Motor neuron (in vitro differentiated cells): ENCODE measurements around the gene PDE4D. TPM values are rescaled to one million over a fixed set of nuclear protein-coding genes. Genes with fewer than 3 reads are reported as not detected.
A peak's percentile ranks its signal among the peaks of the same experiment; 100 is the strongest.

Experiments used
- ATAC-seq, 8 experiments: fragments of 200-7000 bp; cut with Tn5 transposase; replicated peaks in 6 of 8; 2 replicates each; pipeline ENCODE4 v1.8.0; 2021; ENCODE audit warnings: mild to moderate bottlenecking in 8 of 8, moderate library complexity in 8 of 8
- H3K27ac ChIP-seq, 2 donors: fragments of 250-450 bp; sonication (Bioruptor Pico); 2 replicates each; pipeline ENCODE4 v1.9.0; 2021; ENCODE audit warnings: antibody characterized with exemption in 2 of 2, mild to moderate bottlenecking in 2 of 2, moderate library complexity in 1 of 2
- H3K4me1 ChIP-seq, 2 donors: fragments of 250-450 bp; sonication (Bioruptor Pico); replicated peaks in 1 of 2; 2 replicates each; pipeline ENCODE4 v1.6.1; 2021; ENCODE audit warnings: antibody characterized with exemption in 2 of 2, mild to moderate bottlenecking in 2 of 2, moderate library complexity in 1 of 2
- H3K4me3 ChIP-seq, 5 donors: fragments of 250-450 bp; sonication (Bioruptor Pico); 2 replicates each; pipeline ENCODE4 v1.9.0; 2021; ENCODE audit warnings: antibody characterized with exemption in 5 of 5, mild to moderate bottlenecking in 5 of 5, moderate library complexity in 4 of 5
- WGBS, 10 experiments: fragments of 450-650 bp; shearing (Covaris generic); methylation state at CpG; one replicate each; pipeline ENCODE4 v1.0.0; 2022; 5-methylcytosine and 5-hydroxymethylcytosine counted together
- in situ Hi-C, 9 experiments: fragments of 400-800 bp; cut with MboI; loops; one replicate each; pipeline ENCODE4 v1.15.0; 2021; ENCODE audit warnings: low sequenced_read_pairs in 9 of 9, low pct_unique_long_range_greater_than_20kb in 2 of 9; ENCODE audit not compliant: unreplicated experiment in 9 of 9
- total RNA-seq, 8 experiments: library from RNA; unstranded; fragments of 300-600 nt; gene quantifications; 2 replicates each; pipeline versions ENCODE4 v1.2.3 to v1.2.4, GENCODE V29; 2022

PDE4D gene
- total RNA-seq, 8 experiments from 2014 or later, result 10.1 to 57.2 (median 23.7) TPM

DNA sequence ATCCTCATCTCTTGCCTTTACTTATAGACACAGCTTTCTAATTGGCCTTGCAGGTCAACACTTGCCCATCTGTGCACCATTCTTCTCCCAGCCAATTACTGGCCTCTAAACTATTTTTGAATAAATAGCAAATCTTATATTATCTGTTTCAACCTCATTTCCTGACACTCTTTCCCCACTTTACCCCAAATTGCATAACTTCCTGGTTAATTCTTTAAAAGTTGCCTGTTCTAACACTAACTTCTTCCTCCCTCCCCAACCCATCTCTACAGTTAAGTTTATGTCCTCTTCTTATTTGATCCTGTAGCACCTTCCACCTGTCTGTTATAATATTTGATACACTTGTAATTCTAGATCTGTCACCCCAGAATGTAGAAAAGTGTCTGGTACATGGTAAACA lies 372.1 kb downstream of the PDE4D start:
- Histone ChIP-seq H3K4me3 (no peak overlapping the region), H3K4me1 (no peaks in the 10 kb centered on the region), H3K27ac (no peak overlapping the region)
- no peak for ATAC-seq
- in situ Hi-C loops, result loop anchor here in 4 of 9 experiments (25.0 kb wide), 2 partner anchors 141 to 266 kb away; no protein-coding TSS in a partner anchor

DNA sequence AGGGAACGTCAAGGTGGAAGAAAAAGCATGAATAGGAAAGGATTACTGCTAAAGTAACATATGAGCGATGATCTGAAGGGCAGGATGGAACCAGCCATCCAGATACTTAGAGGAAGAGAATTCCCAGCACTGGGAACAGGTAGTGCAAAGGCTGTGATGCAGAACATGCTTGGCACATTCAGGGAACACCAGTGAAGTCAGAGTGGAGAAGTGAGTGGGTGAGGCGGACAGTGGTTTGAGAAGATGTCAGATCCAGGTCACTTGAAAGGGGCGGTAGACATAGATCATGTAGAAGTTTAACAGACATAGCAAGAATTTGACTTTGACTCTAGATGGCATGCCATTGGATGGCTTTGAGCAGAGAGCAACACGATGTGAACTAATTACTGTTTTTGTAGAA lies 374.2 kb downstream of the PDE4D start:
- Histone ChIP-seq H3K4me3 (no peak overlapping the region), H3K27ac (no peak overlapping the region), H3K4me1 (no peaks in the 10 kb centered on the region)
- WGBS, 10 experiments, result 79 to 100% (median 97%) methylated on average over 3 to 5 of the region's 5 CpGs
- in situ Hi-C loops, result loop anchor here in 4 of 9 experiments (25.0 kb wide), 2 partner anchors 143 to 268 kb away; no protein-coding TSS in a partner anchor
- no peak for ATAC-seq

DNA sequence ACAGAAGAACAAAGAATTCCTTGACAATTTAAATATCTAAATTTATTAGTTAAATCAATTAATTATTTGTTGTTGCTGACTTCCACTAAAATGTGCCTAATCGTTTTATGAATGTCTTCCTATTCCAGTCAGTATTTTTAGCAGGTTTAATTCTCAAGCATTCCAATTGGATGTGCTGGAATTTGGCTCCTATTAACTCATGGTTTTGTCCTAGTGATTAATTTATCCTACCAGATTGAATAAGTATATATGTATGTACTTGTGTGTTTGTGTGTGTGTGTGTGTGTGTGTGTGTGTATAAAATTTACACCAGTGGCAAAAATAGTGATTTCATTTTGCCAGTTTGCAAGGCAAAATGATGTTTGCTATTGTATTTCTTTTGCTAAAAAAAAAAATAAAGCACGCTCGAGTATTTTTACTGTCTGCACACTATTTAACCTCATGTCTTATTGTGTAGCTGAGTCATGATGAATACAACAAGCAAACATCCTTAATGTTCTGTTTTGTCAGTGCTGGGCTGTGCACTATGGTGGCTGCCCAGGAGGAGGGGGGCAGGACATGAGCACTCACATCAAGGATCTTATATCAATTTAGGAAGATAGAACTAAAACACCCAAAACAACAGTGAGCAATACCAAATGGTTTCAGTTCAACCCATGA lies 375.5 kb downstream of the PDE4D start:
- 3 to 94% (median 61%) methylated on average over 1 to 3 of the region's 3 CpGs; no CpG with 5 or more reads in 2 of the 10 experiments for WGBS, 10 experiments
- no peak overlapping the region for H3K4me3 ChIP-seq
- H3K4me1 ChIP-seq, result peaks cover 0 to 6% of the 10 kb centered on the region in 2 donors
- H3K27ac ChIP-seq, result no peak overlapping the region
- in situ Hi-C loops, result loop anchor here in 4 of 9 experiments (25.0 kb wide), 2 partner anchors 144 to 269 kb away; no protein-coding TSS in a partner anchor
- ATAC-seq, result peak in 3 of 8 experiments; percentile 59 to 66 (median 60)

GRCh38 chr5:59516161-59516560 lies 377.4 kb downstream of the PDE4D start:
- Histone ChIP-seq H3K4me1 (peaks cover 0 to 9% of the 10 kb centered on the region in 2 donors), H3K27ac (no peak overlapping the region), H3K4me3 (no peak overlapping the region)
- in situ Hi-C loops, result loop anchor here in 4 of 9 experiments (25.0 kb wide), 2 partner anchors 146 to 271 kb away; no protein-coding TSS in a partner anchor
- 94 to 100% (median 99%) methylated on average over 1 to 3 of the region's 3 CpGs for WGBS, 10 experiments
- no peak for ATAC-seq

- Histone ChIP-seq H3K27ac (no peak overlapping the region), H3K4me1 (peaks cover 3% of the 10 kb centered on the region in 2 donors), H3K4me3 (no peak overlapping the region)
- ATAC-seq, result no peak
- in situ Hi-C loops, result loop anchor here in 4 of 9 experiments (25.0 kb wide), 2 partner anchors 156 to 281 kb away; no protein-coding TSS in a partner anchor
- WGBS, 10 experiments, result 0 to 80% (median 18%) methylated on average over 1 of the region's 1 CpG
Measured at GRCh38 chr5:59506285-59506877, 387.1 kb downstream of the PDE4D start.

GRCh38 chr5:59504043-59504442 lies 389.5 kb downstream of the PDE4D start:
- in situ Hi-C loops, result loop anchor here in 4 of 9 experiments (25.0 kb wide), 2 partner anchors 158 to 283 kb away; no protein-coding TSS in a partner anchor
- peak in 3 of 8 experiments; percentile 63 to 77 (median 69) for ATAC-seq
- no peak overlapping the region for H3K27ac ChIP-seq
- H3K4me3 ChIP-seq, result no peak overlapping the region
- peaks cover 3% of the 10 kb centered on the region in 2 donors for H3K4me1 ChIP-seq

DNA sequence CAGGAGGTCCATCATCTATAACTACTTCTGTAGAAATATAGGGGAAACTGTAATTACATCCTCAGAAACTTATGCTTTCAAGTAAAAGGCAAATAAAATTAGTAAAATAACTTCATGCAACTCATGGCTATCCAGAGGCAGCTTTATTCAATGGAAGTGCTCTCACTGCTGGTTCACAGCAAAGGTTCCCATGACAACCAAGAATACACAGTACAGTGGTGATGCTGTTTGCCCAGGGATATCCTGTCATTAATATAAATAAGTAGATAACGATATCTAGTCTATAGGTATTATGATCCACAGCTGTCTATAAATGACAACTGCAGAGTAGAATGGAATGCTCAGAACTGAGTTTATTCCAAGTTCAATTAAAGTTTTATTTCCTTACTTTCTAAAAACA lies 390.3 kb downstream of the PDE4D start:
- Histone ChIP-seq H3K27ac (no peak overlapping the region), H3K4me1 (peaks cover 3% of the 10 kb centered on the region in 2 donors), H3K4me3 (no peak overlapping the region)
- peak in 6 of 8 experiments; percentile 34 to 89 (median 52) for ATAC-seq
- 14 to 100% (median 61%) methylated on average over 1 of the region's 1 CpG; no CpG with 5 or more reads in 2 of the 10 experiments for WGBS, 10 experiments
- in situ Hi-C loops, result loop anchor here in 4 of 9 experiments (25.0 kb wide), 2 partner anchors 159 to 284 kb away; no protein-coding TSS in a partner anchor

GRCh38 chr5:59501316-59501715 lies 392.2 kb downstream of the PDE4D start:
- no peak for ATAC-seq
- in situ Hi-C loops, result loop anchor here in 4 of 9 experiments (25.0 kb wide), 2 partner anchors 161 to 286 kb away; no protein-coding TSS in a partner anchor
- Histone ChIP-seq H3K27ac (no peak overlapping the region), H3K4me1 (peaks cover 3% of the 10 kb centered on the region in 2 donors), H3K4me3 (no peak overlapping the region)
- 11 to 88% (median 79%) methylated on average over 1 of the region's 1 CpG for WGBS, 10 experiments

DNA sequence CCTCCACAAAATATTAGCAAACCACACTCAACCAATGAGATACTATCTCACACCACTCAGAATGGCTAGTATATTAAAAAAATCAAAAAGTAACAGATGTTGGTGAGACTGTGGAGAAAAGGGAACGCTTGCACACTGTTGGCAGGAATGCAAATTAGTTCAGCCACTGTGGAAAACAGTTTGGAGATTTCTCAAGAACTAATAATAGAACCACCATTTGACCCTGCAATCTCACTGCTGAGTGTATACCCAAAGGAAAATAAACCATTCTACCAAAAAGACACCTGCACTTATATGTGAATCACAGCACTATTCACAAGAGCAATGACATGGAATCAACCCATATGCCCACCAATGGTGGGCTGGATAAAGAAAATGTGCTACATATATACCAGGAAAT lies 393.5 kb downstream of the PDE4D start:
- in situ Hi-C loops, result loop anchor here in 4 of 9 experiments (25.0 kb wide), 2 partner anchors 162 to 287 kb away; no protein-coding TSS in a partner anchor
- Histone ChIP-seq H3K4me3 (no peak overlapping the region), H3K27ac (no peak overlapping the region), H3K4me1 (peaks cover 3% of the 10 kb centered on the region in 2 donors)
- ATAC-seq, result no peak
- 0 to 100% (median 83%) methylated on average over 1 of the region's 1 CpG; no CpG with 5 or more reads in 3 of the 10 experiments for WGBS, 10 experiments

GRCh38 chr5:59497207-59497606 lies 396.3 kb downstream of the PDE4D start:
- Histone ChIP-seq H3K4me1 (no peaks in the 10 kb centered on the region), H3K4me3 (no peak overlapping the region), H3K27ac (no peak overlapping the region)
- WGBS, 10 experiments, result 13 to 89% (median 71%) methylated on average over 1 of the region's 1 CpG
- in situ Hi-C loops, result loop anchor here in 1 of 9 experiments (10.0 kb wide), 1 partner anchor 102 kb away; no protein-coding TSS in a partner anchor
- ATAC-seq, result no peak

- Histone ChIP-seq H3K4me3 (no peak overlapping the region), H3K4me1 (peaks cover 0 to 5% of the 10 kb centered on the region in 2 donors), H3K27ac (no peak overlapping the region)
- WGBS, 10 experiments, result 60 to 96% (median 93%) methylated on average over 2 to 15 of the region's 17 CpGs; no CpG with 5 or more reads in 5 of the 10 experiments
- ATAC-seq, result no peak
- in situ Hi-C loops, result loop anchor here in 1 of 9 experiments (10.0 kb wide), 1 partner anchor 102 kb away; no protein-coding TSS in a partner anchor
Measured at GRCh38 chr5:59496524-59497134, 396.9 kb downstream of the PDE4D start.

DNA sequence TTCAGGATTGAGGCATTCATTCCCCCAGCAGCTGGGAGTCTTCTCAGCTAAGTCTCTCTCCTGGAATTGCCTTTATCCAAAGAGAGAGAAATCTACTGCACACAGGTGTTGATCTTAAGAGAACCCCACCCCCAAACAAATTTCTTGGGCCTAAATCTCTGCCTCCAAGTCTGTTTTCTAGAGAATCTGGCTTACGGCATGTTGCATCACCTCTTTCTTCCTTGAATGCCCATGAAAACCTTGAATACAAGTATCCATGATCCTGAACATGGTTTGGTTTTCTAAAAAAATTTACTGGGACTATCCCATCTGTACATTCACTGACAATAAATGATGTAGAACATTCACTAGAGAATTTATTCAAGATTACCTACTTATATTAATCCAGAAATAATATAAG lies 401.6 kb downstream of the PDE4D start:
- in situ Hi-C loops, result loop anchor here in 1 of 9 experiments (10.0 kb wide), 1 partner anchor 97 kb away; no protein-coding TSS in a partner anchor
- WGBS, 10 experiments, result 80 to 100% (median 100%) methylated on average over 1 of the region's 1 CpG; no CpG with 5 or more reads in 2 of the 10 experiments
- ATAC-seq, result no peak
- H3K27ac ChIP-seq, result no peak overlapping the region
- peaks cover 4 to 5% of the 10 kb centered on the region in 2 donors for H3K4me1 ChIP-seq
- H3K4me3 ChIP-seq, result no peak overlapping the region

GRCh38 chr5:59489551-59489950 lies 404.0 kb downstream of the PDE4D start:
- in situ Hi-C loops, result no loop called here
- H3K4me3 ChIP-seq, result no peak overlapping the region
- WGBS, 10 experiments, result 45 to 100% (median 100%) methylated on average over 1 of the region's 1 CpG
- H3K27ac ChIP-seq, result no peak overlapping the region
- peaks cover 4 to 14% of the 10 kb centered on the region in 2 donors for H3K4me1 ChIP-seq
- no peak for ATAC-seq
